ENCODE results near the gene HCN2. TPM values are rescaled to one million over a fixed set of nuclear protein-coding genes. Genes with fewer than 3 reads are reported as not detected.

Gene HCN2
- total and polyA plus RNA-seq, 9 of the 15 experiments (the other 6 are each of a cell fraction or from before 2014, with no cell fraction given), result 0.29 to 4.2 (median 0.82) TPM; not detected in 2

DNA sequence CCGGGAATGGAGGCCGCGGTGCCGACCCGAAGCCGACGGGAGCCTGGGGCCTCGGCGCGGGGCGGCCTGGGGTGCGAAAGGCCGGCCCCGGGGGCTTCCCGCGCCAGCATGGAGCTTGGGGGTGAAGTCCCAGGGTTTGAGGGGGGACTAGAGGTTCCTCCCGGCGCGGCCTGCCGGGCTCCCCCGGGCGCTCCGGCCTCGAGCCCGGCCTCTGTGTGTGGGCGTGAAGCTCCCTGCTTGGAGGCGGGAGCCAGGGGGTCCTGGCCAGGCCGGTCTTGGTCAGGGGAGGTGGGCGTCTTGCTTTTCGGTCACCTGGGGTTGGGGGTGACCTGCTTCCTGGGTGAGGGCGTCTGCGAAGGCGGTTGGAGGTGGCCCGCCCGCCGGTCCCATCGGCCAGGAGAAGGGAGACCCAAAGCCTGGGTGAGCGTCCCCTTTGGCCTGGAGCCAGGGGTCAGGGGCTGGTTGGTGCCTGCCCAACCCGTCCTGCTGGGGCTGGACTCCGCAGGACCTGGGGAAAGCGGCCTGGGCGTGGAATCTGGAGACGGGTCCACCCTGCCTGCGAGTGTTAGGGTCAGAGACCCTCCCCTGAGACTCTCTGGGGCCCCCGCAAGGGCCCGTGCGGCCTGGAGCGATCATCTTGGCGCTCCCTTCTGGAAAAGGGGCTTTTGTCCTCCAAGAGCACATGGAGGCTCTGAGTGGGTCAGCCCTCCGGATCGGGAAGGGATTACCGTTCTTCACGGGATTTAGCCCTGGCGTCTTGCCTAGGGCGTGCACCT is 16.8 kb upstream of the HCN2 start (continued):
- TF ChIP-seq ZNF12 (CRISPR knock-in tag; IDR thresholded peaks at IDR 0.05) (0 out of 2 replicates have a peak, but pooled peaks have one; percentile 9), NCOR1 (IDR thresholded peaks at IDR 0.05) (0 out of 2 replicates have a peak, but pooled peaks have one; percentile 3), PCBP1 (IDR thresholded peaks at IDR 0.05; ENCODE audit: low read depth, low read length, poor library complexity, severe bottlenecking) (peak; percentile 47), CHD1 (IDR thresholded peaks at IDR 0.05; ENCODE audit: low read length) (peak; percentile 97), NR2C2 (CRISPR knock-in tag; IDR thresholded peaks at IDR 0.05) (0 out of 2 replicates have a peak, but pooled peaks have one; percentile 51), NR2C2 (tag; IDR thresholded peaks at IDR 0.05) (no peak), ZFPM2 (CRISPR knock-in tag; IDR thresholded peaks at IDR 0.05) (no peak), RBM22 (IDR thresholded peaks at IDR 0.05; ENCODE audit: low read depth, low read length, poor library complexity, severe bottlenecking) (peak; percentile 71), RBFOX2 (IDR thresholded peaks at IDR 0.05; ENCODE audit: low read depth, low read length) (peak; percentile 83), L3MBTL2 (IDR thresholded peaks at IDR 0.05) (peak; percentile 32; the same call in 1 of the 2 replicates), PHF21A (IDR thresholded peaks at IDR 0.05; ENCODE audit: borderline replicate concordance, low read depth) (no peak), GABPA (tag; conservative IDR thresholded peaks at IDR 0.05; ENCODE audit: low read depth) (no peak)
- TF ChIP-seq, protein P1, sequence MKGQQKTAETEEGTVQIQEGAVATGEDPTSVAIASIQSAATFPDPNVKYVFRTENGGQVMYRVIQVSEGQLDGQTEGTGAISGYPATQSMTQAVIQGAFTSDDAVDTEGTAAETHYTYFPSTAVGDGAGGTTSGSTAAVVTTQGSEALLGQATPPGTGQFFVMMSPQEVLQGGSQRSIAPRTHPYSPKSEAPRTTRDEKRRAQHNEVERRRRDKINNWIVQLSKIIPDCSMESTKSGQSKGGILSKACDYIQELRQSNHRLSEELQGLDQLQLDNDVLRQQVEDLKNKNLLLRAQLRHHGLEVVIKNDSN (CRISPR knock-in tag; IDR thresholded peaks at IDR 0.05), result no peak
- TF ChIP-seq, protein P2, sequence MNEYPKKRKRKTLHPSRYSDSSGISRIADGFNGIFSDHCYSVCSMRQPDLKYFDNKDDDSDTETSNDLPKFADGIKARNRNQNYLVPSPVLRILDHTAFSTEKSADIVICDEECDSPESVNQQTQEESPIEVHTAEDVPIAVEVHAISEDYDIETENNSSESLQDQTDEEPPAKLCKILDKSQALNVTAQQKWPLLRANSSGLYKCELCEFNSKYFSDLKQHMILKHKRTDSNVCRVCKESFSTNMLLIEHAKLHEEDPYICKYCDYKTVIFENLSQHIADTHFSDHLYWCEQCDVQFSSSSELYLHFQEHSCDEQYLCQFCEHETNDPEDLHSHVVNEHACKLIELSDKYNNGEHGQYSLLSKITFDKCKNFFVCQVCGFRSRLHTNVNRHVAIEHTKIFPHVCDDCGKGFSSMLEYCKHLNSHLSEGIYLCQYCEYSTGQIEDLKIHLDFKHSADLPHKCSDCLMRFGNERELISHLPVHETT (CRISPR knock-in tag; conservative IDR thresholded peaks at IDR 0.05 in 1 of 2, IDR thresholded peaks at IDR 0.05 in 1 of 2), result peak in 1 of 2 experiments; percentile 17; a peak in 1 of 4 replicates
- TF ChIP-seq, protein P3, sequence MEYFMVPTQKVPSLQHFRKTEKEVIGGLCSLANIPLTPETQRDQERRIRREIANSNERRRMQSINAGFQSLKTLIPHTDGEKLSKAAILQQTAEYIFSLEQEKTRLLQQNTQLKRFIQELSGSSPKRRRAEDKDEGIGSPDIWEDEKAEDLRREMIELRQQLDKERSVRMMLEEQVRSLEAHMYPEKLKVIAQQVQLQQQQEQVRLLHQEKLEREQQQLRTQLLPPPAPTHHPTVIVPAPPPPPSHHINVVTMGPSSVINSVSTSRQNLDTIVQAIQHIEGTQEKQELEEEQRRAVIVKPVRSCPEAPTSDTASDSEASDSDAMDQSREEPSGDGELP (CRISPR knock-in tag; IDR thresholded peaks at IDR 0.05; ENCODE audit: borderline replicate concordance), result peak; percentile 17; the same call in 1 of the 2 replicates
- TF ChIP-seq, protein P4, sequence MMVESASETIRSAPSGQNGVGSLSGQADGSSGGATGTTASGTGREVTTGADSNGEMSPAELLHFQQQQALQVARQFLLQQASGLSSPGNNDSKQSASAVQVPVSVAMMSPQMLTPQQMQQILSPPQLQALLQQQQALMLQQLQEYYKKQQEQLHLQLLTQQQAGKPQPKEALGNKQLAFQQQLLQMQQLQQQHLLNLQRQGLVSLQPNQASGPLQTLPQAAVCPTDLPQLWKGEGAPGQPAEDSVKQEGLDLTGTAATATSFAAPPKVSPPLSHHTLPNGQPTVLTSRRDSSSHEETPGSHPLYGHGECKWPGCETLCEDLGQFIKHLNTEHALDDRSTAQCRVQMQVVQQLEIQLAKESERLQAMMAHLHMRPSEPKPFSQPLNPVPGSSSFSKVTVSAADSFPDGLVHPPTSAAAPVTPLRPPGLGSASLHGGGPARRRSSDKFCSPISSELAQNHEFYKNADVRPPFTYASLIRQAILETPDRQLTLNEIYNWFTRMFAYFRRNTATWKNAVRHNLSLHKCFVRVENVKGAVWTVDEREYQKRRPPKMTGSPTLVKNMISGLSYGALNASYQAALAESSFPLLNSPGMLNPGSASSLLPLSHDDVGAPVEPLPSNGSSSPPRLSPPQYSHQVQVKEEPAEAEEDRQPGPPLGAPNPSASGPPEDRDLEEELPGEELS (CRISPR knock-in tag; IDR thresholded peaks at IDR 0.05; ENCODE audit: borderline replicate concordance), result 0 out of 2 replicates have a peak, but pooled peaks have one; percentile 48
- TF ChIP-seq, protein P5, sequence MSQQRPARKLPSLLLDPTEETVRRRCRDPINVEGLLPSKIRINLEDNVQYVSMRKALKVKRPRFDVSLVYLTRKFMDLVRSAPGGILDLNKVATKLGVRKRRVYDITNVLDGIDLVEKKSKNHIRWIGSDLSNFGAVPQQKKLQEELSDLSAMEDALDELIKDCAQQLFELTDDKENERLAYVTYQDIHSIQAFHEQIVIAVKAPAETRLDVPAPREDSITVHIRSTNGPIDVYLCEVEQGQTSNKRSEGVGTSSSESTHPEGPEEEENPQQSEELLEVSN (IDR thresholded peaks at IDR 0.05; ENCODE audit: borderline replicate concordance in 1 of 2, extremely low read depth in 1 of 2, insufficient read depth in 1 of 2, insufficient read length in 1 of 2, low read depth in 1 of 2, low read length in 1 of 2, poor library complexity in 1 of 2, severe bottlenecking in 1 of 2), result peak in 1 of 2 experiments; percentile 36
